ENCODE results near the gene GPC3.
"Not testable (repeated sequence)": the region's sequence is repeated elsewhere in the genome, so short reads cannot be mapped to it uniquely, and the experiment has no call there.

GPC3 gene

DNA sequence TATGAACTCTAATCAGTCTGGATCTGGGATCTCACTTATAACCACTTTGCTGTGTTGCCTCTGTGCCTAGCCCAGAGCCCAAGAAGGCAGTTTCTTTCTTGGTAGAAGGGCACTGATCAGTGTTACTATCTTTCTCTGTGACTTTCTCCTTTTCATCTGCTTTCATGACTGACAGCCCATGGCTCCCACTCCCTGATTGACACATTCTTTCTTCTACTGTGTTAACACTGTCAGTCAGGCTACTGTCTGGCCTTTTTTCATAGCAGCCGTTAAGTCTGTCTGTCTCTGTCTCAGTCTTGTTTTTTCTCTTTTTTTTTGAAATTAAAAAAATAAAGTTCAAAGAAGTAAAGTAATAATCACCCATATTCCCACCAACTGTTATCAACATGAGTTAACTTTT is 210.6 kb downstream of the GPC3 start:
- H3K4me3 ChIP-seq (ENCODE audit: low read depth, low read length): no peak overlapping the region
- TF ChIP-seq, protein P1, sequence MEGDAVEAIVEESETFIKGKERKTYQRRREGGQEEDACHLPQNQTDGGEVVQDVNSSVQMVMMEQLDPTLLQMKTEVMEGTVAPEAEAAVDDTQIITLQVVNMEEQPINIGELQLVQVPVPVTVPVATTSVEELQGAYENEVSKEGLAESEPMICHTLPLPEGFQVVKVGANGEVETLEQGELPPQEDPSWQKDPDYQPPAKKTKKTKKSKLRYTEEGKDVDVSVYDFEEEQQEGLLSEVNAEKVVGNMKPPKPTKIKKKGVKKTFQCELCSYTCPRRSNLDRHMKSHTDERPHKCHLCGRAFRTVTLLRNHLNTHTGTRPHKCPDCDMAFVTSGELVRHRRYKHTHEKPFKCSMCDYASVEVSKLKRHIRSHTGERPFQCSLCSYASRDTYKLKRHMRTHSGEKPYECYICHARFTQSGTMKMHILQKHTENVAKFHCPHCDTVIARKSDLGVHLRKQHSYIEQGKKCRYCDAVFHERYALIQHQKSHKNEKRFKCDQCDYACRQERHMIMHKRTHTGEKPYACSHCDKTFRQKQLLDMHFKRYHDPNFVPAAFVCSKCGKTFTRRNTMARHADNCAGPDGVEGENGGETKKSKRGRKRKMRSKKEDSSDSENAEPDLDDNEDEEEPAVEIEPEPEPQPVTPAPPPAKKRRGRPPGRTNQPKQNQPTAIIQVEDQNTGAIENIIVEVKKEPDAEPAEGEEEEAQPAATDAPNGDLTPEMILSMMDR (IDR thresholded peaks at IDR 0.05; ENCODE audit: low read depth, low read length, missing control alignments): no peak
- no peak for DNase-seq (ENCODE audit: low read depth)

DNA sequence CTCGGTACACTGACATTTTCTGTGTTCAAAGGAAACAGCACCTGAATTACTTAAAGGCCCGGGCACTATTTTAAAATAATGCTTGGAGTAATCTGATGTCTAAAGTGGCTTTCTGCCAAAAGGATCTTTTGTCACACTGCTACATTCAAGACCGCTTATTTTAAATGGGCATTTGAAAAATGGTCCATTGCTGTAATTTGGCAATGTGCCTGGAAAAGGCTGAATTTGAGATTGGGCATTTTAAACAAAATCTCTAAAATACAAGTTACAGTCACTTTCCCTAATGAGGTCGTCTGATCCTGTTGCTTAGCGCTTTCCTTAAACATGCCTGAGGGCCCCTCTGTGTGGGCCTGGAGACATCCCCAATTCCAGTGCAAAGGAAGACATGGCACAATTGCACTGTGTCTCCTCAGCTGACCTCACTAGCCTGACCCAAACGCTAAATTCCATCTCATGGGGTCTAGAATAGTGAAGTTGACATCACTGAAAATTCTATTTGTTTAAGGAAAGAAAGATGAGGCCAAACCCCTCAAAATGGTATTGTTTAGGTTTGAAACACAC is 214.2 kb downstream of the GPC3 start:
- no peak overlapping the region for H3K4me3 ChIP-seq (ENCODE audit: low read depth, low read length)
- DNase-seq (ENCODE audit: low read depth): no peak
- TF ChIP-seq, protein P1 (IDR thresholded peaks at IDR 0.05; ENCODE audit: low read depth, low read length, missing control alignments): no peak

DNA sequence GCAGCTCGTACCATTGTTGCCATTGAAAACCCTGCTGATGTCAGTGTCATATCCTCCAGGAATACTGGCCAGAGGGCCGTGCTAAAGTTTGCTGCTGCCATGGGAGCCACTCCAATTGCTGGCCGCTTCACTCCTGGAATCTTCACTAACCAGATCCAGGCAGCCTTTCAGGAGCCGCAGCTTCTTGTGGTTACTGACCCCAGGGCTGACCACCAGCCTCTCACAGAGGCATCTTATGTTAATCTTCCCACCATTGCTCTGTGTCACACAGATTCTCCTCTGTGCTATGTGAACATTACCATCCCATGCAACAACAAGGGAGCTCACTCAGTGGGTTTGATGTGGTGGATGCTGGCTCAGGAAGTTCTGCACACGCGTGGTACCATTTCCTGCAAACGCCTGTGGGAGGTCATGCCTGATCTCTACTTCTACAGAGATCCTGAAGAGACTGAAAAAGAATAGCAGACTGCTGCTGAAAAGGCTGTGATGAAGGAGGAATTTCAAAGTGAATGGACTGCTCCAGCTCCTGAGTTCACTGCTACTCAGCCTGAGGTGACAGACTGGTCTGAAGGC is 222.3 kb downstream of the GPC3 start:
- not testable (repeated sequence) for DNase-seq (ENCODE audit: low read depth); H3K4me3 ChIP-seq (ENCODE audit: low read depth, low read length)

DNA sequence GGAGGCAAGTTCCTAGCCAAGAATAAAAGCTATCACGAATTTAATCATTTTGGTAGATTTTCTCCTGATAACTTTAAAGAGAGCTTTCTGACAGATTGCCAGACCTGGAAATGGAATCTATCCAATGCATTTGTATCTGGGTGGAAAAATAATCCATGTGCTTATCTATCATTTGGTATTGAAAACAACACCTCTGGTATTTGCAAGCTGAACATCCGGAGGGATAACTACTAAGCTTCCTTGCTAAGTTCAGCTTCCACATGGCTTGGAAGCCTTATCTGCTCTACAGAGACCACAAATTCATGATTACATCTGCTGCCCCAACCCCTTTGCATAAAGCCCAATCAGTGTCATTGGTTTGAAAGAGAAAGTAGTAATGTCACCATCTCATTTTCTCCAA is 230.7 kb downstream of the GPC3 start:
- no peak overlapping the region for H3K4me3 ChIP-seq (ENCODE audit: low read depth, low read length)
- TF ChIP-seq, protein P1 (IDR thresholded peaks at IDR 0.05; ENCODE audit: low read depth, low read length, missing control alignments): no peak
- no peak for DNase-seq (ENCODE audit: low read depth)

DNA sequence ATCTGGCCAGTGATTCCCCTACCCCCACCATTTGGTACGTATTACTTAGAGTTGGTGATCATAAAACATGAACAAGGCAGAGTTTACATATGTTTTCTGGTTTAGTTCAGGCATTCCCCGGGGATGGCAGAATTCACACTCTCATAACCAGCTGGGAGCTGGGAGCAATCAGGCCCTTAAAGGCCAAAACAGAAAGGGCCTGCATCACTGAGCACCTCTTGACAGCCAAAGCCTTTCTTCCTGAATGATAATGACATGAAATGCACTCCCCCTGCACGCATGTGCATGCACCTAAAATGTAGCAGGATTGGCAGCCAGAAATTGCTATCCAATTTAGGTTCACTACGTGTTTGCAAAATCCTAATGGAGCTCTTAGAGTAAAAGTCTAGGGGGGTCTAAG is 235.4 kb downstream of the GPC3 start:
- TF ChIP-seq, protein P1 (IDR thresholded peaks at IDR 0.05; ENCODE audit: low read depth, low read length, missing control alignments): no peak
- H3K4me3 ChIP-seq (ENCODE audit: low read depth, low read length): no peak overlapping the region
- no peak for DNase-seq (ENCODE audit: low read depth)

DNA sequence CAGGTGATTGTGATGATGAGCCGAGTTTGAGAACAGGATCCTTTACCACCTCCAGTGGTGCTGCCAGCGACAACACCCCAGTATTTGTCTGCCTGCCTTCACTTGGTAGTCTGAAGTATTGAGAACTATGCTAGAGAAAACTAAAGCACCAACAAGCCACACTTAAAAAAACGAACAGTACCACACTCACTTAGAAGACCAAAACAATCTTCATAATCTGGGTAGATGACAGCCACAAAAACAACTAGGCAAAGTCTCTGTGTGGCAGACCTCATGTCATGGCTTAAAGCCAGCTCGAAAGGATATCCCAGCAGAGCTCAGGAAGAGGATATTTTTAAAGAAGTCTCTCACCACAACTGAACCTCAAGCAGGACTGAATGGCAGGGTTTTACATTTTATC is 236.0 kb downstream of the GPC3 start:
- H3K4me3 ChIP-seq (ENCODE audit: low read depth, low read length): no peak overlapping the region
- TF ChIP-seq, protein P1 (IDR thresholded peaks at IDR 0.05; ENCODE audit: low read depth, low read length, missing control alignments): no peak
- no peak for DNase-seq (ENCODE audit: low read depth)

DNA sequence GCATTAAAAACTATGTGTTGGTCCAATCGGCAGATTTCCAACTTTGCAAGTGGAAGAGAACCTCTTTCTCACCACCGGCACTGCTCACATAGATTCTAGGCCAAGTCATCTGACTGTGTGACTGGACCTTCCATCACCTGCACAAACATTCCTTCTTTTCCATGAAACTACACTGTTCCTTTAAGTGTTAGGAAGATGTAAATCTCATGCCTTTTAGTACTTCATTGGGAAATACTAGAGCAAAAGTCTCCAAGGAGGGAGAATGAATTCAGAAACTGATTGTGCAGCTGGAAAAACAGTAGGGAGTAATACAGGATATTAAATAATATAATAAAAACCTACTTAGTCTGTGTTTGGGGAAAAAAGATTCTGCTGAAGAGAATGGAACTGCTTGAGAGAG is 238.2 kb downstream of the GPC3 start:
- DNase-seq (ENCODE audit: low read depth): no peak
- H3K4me3 ChIP-seq (ENCODE audit: low read depth, low read length): no peak overlapping the region
- TF ChIP-seq, protein P1 (IDR thresholded peaks at IDR 0.05; ENCODE audit: low read depth, low read length, missing control alignments): no peak
